Activated CD4-positive, alpha-beta T cell treated with anti-CD3 and anti-CD28 coated beads, Interleukin-2, amount 50 U/mL, for 24 hours (primary cell): ENCODE measurements around the gene TRMT13.
"Not testable (repeated sequence)": the region's sequence is repeated elsewhere in the genome, so short reads cannot be mapped to it uniquely, and the experiment has no call there.

ENCODE experiments used
- DNase-seq, 2 donors: peaks; one replicate each; pipeline ENCODE4 v3.0.0-alpha.2; 2020; ENCODE audit warnings: low read depth in 1 of 2, low spot score in 1 of 2

Gene TRMT13

DNA sequence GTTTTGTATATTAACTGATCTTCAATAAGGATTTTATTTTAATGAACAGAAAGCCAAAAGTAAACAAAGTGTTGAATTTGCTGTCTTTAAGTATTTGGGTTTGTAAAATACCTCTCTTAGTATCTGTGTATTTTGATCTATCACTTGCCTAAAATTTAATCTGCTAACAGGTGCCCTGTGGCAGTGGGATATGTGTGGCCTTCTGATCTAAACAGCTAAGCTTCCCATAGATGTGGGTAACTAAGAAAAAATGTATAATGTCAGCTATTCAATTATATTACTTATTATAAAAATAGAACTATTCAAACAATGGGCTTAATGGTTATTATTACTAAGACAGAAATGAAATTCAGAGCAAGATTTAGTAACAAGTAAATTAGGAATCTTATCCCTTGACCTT, 29.9 kb downstream of the TRMT13 start:
- DNase-seq: no peak

DNA sequence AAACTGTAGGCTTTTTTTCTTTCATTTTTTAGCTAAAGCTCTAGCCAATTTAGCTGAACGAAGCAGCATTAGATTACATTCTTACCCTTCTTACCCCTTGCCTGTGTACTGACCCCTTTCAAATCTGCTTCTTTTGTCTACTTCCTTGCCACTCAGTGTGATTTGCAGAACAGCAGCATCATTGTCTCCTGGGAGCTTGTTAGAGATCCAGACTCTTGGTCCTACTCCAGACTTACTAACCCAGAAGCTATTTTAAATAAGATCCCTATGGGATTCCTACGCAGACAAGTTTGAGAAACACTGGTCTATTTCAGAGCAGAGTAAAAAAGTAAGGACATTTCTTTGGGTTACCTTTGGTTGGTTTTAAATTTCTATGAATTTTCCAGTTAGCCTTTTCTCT, 31.3 kb downstream of the TRMT13 start:
- DNase-seq: no peak

DNA sequence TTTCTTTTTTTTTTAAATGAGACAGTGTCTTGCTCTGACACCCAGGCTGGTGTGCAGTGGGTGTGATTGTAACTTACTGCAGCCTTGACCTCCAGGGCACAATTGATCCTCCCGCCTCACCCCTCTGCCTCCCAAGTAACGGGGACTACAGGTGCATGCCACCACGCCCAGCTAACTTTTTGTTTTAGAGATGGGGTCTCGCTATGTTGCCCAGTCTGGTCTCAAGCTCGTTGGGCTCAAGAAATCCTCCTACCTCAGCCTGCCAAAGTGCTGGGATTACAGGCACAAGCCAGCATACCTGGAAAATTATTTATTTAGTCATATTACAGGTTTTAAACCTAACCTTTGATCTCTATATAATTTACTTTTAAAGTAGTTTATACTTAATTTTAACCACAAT, 31.7 kb downstream of the TRMT13 start:
- DNase-seq: no peak

DNA sequence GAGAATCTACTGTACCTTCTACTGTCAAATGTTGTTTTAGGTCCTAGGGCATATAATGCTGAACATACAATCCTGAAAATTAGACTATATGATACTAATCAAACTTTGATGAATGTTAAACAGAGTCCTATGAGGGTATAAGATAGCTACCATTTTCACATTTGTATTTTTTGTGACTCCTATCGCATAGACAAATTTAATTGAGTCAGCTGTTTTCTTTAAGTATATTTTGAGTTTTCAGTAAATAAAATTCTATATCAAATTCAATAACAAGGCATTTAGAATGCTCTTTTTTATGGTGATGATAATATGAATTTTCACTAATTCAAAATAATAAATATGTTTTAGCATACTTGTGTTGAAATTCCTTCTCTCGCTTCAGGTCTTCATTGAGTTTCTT, 35.1 kb downstream of the TRMT13 start:
- DNase-seq: no peak

- DNase-seq: no peak
Measured at GRCh38 chr1:100177295-100178041, 44.5 kb downstream of the TRMT13 start.

- no peak for DNase-seq
Measured at GRCh38 chr1:100178091-100178490, 45.1 kb downstream of the TRMT13 start, which contains the start of gene LRRC39. LRRC39 (minus strand) TSS chr1:100178256; CDS start chr1:100168516, 9,740 bp downstream.

GRCh38 chr1:100183370-100183769, 50.4 kb downstream of the TRMT13 start:
- DNase-seq: no peak

- no peak for DNase-seq
Measured at GRCh38 chr1:100184536-100184935, 51.6 kb downstream of the TRMT13 start.

DNA sequence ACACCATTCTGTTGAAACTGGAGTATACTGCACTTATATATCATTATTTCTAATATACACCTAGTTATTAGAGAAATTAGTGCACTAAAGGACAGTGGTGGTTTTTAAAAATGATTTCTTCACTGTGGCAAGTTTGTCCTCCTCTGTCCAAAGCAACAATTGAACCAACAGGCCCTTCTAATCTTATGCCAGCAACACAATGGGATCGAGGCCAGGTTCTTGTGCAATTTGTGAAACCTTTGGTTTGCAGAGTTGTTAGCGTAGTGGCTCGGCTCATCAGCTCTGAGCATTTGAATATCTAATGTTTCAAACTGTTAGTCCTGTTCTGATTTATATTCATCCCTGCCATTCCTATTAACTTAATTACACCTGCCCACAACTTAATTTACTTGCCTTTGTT, 54.9 kb downstream of the TRMT13 start:
- no peak for DNase-seq

GRCh38 chr1:100188617-100189016, 55.7 kb downstream of the TRMT13 start:
- DNase-seq: no peak

- no peak for DNase-seq
Measured at GRCh38 chr1:100198596-100198995, 65.6 kb downstream of the TRMT13 start.

GRCh38 chr1:100200060-100200459, 67.1 kb downstream of the TRMT13 start:
- DNase-seq: not testable (repeated sequence)
